HEK293 (cell line): ENCODE results near the gene STX4.

Experiments
- CTCF ChIA-PET: fragments of 350-600 bp; formaldehyde crosslinking; extraction: SDS; loops from one replicate; lab custom pipeline; 2021; ENCODE audit warnings: antibody characterized with exemption; lab: Yijun Ruan, JAX
- POLR2A ChIA-PET: fragments of 300-600 bp; formaldehyde crosslinking; extraction: SDS; loops from one replicate; lab custom pipeline; 2020; ENCODE audit warnings: antibody characterized with exemption, inconsistent platforms; lab: Yijun Ruan, JAX
- H3K27ac ChIP-seq: fragments of 200-500 bp; sonication (Bioruptor generic); 2 replicates; pipeline ENCODE4 v1.5.1; 2014; ENCODE audit warnings: low read depth, low read length, control low read depth, inconsistent platforms; ENCODE audit errors: extremely low read depth
- H3K36me3 ChIP-seq, 2 experiments: fragments of 200-500 bp in 1 of 2; sonication (Bioruptor generic) in 1 of 2; 1 replicate in 1 of 2; 2 replicates in 1 of 2; pipeline ENCODE4 v1.5.1; 2014 to 2017; ENCODE audit warnings: inconsistent platforms in 2 of 2, low read length in 2 of 2; ENCODE audit not compliant: control insufficient read depth in 2 of 2, insufficient read depth in 1 of 2
- H3K4me1 ChIP-seq: fragments of 200-500 bp; sonication (Bioruptor generic); 2 replicates; pipeline ENCODE4 v1.5.1; 2014; ENCODE audit warnings: mild to moderate bottlenecking, low read length, inconsistent platforms; ENCODE audit not compliant: control insufficient read depth, insufficient read depth
- H3K4me3 ChIP-seq: 2 replicates; pipeline ENCODE4 v1.5.1; 2011; ENCODE audit warnings: low read depth, mild to moderate bottlenecking, control low read depth, low read length, moderate library complexity
- H3K9me3 ChIP-seq: fragments of 200-500 bp; sonication (Bioruptor generic); 2 replicates; pipeline ENCODE4 v1.5.1; 2014; ENCODE audit warnings: low read depth, low read length, inconsistent platforms; ENCODE audit not compliant: control insufficient read depth, insufficient read depth
- GLIS1 ChIP-seq: fragments of 450-650 bp; formaldehyde crosslinking; IDR thresholded peaks from 2 replicates; pipeline ENCODE4 v1.5.1; 2016; ENCODE audit warnings: missing biosample characterization, missing genetic modification characterization
- KLF1 ChIP-seq: fragments of 450-650 bp; formaldehyde crosslinking; IDR thresholded peaks from 2 replicates; pipeline ENCODE4 v1.5.1; 2016; ENCODE audit warnings: missing biosample characterization, missing genetic modification characterization
- KLF10 ChIP-seq: fragments of 450-650 bp; IDR thresholded peaks from 2 replicates; pipeline ENCODE4 v1.5.1; 2018; ENCODE audit warnings: missing biosample characterization, mild to moderate bottlenecking, missing genetic modification characterization
- PBX3 ChIP-seq: sonication (generic); formaldehyde crosslinking; IDR thresholded peaks from 2 replicates; pipeline ENCODE4 v1.8.1; 2022; ENCODE audit warnings: mild to moderate bottlenecking, moderate library complexity, missing genetic modification reagents
- SP7 ChIP-seq: fragments of 450-650 bp; formaldehyde crosslinking; IDR thresholded peaks from 2 replicates; pipeline ENCODE4 v1.5.1; 2016; ENCODE audit warnings: missing biosample characterization, missing genetic modification characterization
- ZBTB48 ChIP-seq: fragments of 450-650 bp; formaldehyde crosslinking; IDR thresholded peaks from 2 replicates; pipeline ENCODE4 v1.5.1; 2016; ENCODE audit warnings: missing biosample characterization, missing genetic modification characterization
- ZIC2 ChIP-seq: fragments of 450-650 bp; formaldehyde crosslinking; IDR thresholded peaks from 2 replicates; pipeline ENCODE4 v1.5.1; 2016; ENCODE audit warnings: missing biosample characterization, missing genetic modification characterization
- ZNF114 ChIP-seq: fragments of 450-650 bp; formaldehyde crosslinking; IDR thresholded peaks from 2 replicates; pipeline ENCODE4 v1.5.0; 2017; ENCODE audit warnings: missing biosample characterization, missing genetic modification characterization
- ZNF23 ChIP-seq: fragments of 450-650 bp; formaldehyde crosslinking; IDR thresholded peaks from 2 replicates; pipeline ENCODE4 v1.5.1; 2016; ENCODE audit warnings: missing biosample characterization, missing genetic modification characterization, borderline replicate concordance
- ZNF354C ChIP-seq: fragments of 450-650 bp; formaldehyde crosslinking; IDR thresholded peaks from 2 replicates; pipeline ENCODE4 v1.5.1; 2016; ENCODE audit warnings: missing biosample characterization, missing genetic modification characterization, low read depth, borderline replicate concordance
- ZNF488 ChIP-seq: fragments of 450-650 bp; formaldehyde crosslinking; IDR thresholded peaks from 2 replicates; pipeline ENCODE4 v1.5.1; 2016; ENCODE audit warnings: missing biosample characterization, missing genetic modification characterization
- ZNF514 ChIP-seq: fragments of 450-650 bp; formaldehyde crosslinking; IDR thresholded peaks from 2 replicates; pipeline ENCODE4 v1.5.1; 2016; ENCODE audit warnings: missing biosample characterization, missing genetic modification characterization
- ZNF530 ChIP-seq: fragments of 450-650 bp; formaldehyde crosslinking; IDR thresholded peaks from 2 replicates; pipeline ENCODE4 v1.5.1; 2016; ENCODE audit warnings: low read depth, missing biosample characterization, missing genetic modification characterization
- ZNF596 ChIP-seq: fragments of 450-650 bp; IDR thresholded peaks from 2 replicates; pipeline ENCODE4 v1.5.0; 2018; ENCODE audit warnings: missing biosample characterization, mild to moderate bottlenecking, missing genetic modification characterization, moderate library complexity
- ZNF600 ChIP-seq: fragments of 450-650 bp; formaldehyde crosslinking; IDR thresholded peaks from 2 replicates; pipeline ENCODE4 v1.5.1; 2016; ENCODE audit warnings: missing biosample characterization, missing genetic modification characterization
- ZNF624 ChIP-seq: fragments of 450-650 bp; formaldehyde crosslinking; IDR thresholded peaks from 2 replicates; pipeline ENCODE4 v1.5.1; 2017; ENCODE audit warnings: missing biosample characterization, missing genetic modification characterization
- ZNF76 ChIP-seq: fragments of 450-650 bp; formaldehyde crosslinking; IDR thresholded peaks from 2 replicates; pipeline ENCODE4; 2016; ENCODE audit warnings: low read depth, missing biosample characterization, missing genetic modification characterization, borderline replicate concordance
- ZNF843 ChIP-seq: fragments of 450-650 bp; formaldehyde crosslinking; IDR thresholded peaks from 2 replicates; pipeline ENCODE4 v1.5.1; 2016; ENCODE audit warnings: missing biosample characterization, missing genetic modification characterization
- TF ChIP-seq, protein P1 (sequence below): fragments of 450-650 bp; formaldehyde crosslinking; IDR thresholded peaks from 2 replicates; pipeline ENCODE4 v1.5.1; 2016; ENCODE audit warnings: missing biosample characterization, missing genetic modification characterization
- TF ChIP-seq, protein P2 (sequence below): fragments of 450-650 bp; formaldehyde crosslinking; IDR thresholded peaks from 2 replicates; pipeline ENCODE4 v1.5.1; 2017; ENCODE audit warnings: missing biosample characterization, missing genetic modification characterization
- TF ChIP-seq, protein P3 (sequence below): fragments of 450-650 bp; formaldehyde crosslinking; IDR thresholded peaks from 2 replicates; pipeline ENCODE4 v1.5.1; 2016; ENCODE audit warnings: missing biosample characterization, missing genetic modification characterization
- TF ChIP-seq, protein P4 (sequence below): fragments of 450-650 bp; formaldehyde crosslinking; IDR thresholded peaks from 2 replicates; pipeline ENCODE4 v1.5.1; 2016; ENCODE audit warnings: missing biosample characterization, missing genetic modification characterization

Gene STX4

DNA sequence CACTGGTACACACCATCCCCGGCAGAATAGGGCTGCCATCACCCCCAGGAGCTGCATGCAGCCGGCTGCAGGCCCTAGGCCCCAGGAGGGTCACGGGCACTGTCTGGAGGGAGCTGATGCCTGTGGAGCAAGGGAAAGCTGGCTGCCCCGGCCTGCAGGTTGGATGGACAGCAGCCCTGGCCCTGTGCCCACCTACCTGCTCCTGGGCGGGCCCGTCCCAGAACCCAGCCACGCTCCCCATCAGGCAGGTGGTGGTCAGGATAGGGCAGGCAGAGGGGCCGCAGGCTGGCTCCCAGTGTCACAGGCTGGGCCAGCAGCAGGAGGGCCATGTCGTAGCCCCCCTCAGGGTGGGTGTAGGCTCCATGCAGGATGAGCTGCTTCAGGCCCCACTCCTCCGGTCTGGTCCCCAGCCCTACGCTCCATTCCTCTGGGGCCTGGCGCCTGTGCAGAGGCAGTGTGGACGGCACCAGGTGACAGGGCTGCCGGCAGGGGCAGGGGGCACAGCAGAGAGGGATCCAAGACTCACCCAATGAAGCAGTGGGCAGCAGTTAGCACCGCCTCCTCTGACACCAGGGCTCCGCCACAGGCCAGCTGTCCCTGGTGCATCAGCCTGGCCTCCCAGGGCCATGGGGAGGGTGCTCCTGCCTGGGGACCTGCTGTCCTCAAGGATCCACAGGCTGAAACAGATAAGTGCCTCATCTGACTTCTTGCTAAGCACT lies 51.4 kb downstream of the STX4 start:
- Histone ChIP-seq H3K9me3 (no peaks in the 10 kb centered on the region), H3K36me3 (peaks cover 0 to 59% of the 10 kb centered on the region in 2 experiments; a peak in 2 of 3 replicates), H3K4me1 (no peaks in the 10 kb centered on the region), H3K27ac (no peak overlapping the region), H3K4me3 (no peak overlapping the region)
- POLR2A ChIA-PET: interaction anchor here (1.3 to 2.7 kb wide), 4 partner anchors 9 to 33 kb away, joined by 3 to 12 read pairs (median 9); partner anchors contain the start of genes KAT8, ZNF646 and ZNF668
- peak; percentile 16; the same call in 1 of the 2 replicates for TF ChIP-seq GLIS1
- TF ChIP-seq ZNF23 (tag by site-specific recombination): no peak
- TF ChIP-seq, protein P1, sequence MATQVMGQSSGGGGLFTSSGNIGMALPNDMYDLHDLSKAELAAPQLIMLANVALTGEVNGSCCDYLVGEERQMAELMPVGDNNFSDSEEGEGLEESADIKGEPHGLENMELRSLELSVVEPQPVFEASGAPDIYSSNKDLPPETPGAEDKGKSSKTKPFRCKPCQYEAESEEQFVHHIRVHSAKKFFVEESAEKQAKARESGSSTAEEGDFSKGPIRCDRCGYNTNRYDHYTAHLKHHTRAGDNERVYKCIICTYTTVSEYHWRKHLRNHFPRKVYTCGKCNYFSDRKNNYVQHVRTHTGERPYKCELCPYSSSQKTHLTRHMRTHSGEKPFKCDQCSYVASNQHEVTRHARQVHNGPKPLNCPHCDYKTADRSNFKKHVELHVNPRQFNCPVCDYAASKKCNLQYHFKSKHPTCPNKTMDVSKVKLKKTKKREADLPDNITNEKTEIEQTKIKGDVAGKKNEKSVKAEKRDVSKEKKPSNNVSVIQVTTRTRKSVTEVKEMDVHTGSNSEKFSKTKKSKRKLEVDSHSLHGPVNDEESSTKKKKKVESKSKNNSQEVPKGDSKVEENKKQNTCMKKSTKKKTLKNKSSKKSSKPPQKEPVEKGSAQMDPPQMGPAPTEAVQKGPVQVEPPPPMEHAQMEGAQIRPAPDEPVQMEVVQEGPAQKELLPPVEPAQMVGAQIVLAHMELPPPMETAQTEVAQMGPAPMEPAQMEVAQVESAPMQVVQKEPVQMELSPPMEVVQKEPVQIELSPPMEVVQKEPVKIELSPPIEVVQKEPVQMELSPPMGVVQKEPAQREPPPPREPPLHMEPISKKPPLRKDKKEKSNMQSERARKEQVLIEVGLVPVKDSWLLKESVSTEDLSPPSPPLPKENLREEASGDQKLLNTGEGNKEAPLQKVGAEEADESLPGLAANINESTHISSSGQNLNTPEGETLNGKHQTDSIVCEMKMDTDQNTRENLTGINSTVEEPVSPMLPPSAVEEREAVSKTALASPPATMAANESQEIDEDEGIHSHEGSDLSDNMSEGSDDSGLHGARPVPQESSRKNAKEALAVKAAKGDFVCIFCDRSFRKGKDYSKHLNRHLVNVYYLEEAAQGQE (tag by site-specific recombination): peak; percentile 38; the same call in 1 of the 2 replicates
- no peak for TF ChIP-seq ZNF488 (tag by site-specific recombination)
- peak; percentile 56 for TF ChIP-seq ZIC2 (tag by site-specific recombination)
- TF ChIP-seq, protein P2, sequence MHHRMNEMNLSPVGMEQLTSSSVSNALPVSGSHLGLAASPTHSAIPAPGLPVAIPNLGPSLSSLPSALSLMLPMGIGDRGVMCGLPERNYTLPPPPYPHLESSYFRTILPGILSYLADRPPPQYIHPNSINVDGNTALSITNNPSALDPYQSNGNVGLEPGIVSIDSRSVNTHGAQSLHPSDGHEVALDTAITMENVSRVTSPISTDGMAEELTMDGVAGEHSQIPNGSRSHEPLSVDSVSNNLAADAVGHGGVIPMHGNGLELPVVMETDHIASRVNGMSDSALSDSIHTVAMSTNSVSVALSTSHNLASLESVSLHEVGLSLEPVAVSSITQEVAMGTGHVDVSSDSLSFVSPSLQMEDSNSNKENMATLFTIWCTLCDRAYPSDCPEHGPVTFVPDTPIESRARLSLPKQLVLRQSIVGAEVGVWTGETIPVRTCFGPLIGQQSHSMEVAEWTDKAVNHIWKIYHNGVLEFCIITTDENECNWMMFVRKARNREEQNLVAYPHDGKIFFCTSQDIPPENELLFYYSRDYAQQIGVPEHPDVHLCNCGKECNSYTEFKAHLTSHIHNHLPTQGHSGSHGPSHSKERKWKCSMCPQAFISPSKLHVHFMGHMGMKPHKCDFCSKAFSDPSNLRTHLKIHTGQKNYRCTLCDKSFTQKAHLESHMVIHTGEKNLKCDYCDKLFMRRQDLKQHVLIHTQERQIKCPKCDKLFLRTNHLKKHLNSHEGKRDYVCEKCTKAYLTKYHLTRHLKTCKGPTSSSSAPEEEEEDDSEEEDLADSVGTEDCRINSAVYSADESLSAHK (tag by site-specific recombination): no peak
- no peak for TF ChIP-seq ZBTB48 (tag by site-specific recombination)
- TF ChIP-seq, all 188 proteins: peak for 3
- CTCF ChIA-PET: interaction anchor here (0.6 kb wide), 1 partner anchor 57 kb away, joined by 3 read pairs; no protein-coding TSS in a partner anchor

DNA sequence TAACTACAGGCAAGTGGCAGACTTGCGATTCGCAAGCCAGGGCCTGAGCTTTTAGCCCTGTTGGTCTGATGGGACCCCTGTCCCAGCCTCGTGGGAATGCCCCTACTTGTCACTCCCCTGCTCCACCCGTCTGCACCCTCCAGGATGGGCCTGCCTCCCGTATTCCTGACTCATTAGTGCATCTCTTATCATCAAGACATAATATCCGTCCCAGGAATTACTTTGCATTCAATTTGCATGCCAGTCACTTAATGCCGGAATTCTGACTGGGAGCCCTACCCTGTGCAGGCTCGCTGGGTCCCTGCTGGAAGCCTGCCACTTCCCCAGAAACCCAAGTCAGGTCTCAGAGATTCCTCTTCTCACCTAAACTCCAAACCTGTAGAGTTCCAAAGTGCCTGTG lies 52.1 kb downstream of the STX4 start:
- H3K36me3 ChIP-seq: peaks cover 0 to 59% of the 10 kb centered on the region in 2 experiments; a peak in 2 of 3 replicates
- no peak overlapping the region for H3K4me3 ChIP-seq
- ChIA-PET CTCF (no interaction called here), POLR2A (interaction anchor here (0.7 to 2.7 kb wide), 4 partner anchors 8 to 89 kb away, joined by 3 to 12 read pairs (median 9); partner anchors contain the start of genes KAT8, ZNF646 and ZNF668)
- H3K9me3 ChIP-seq: no peaks in the 10 kb centered on the region
- H3K4me1 ChIP-seq: no peaks in the 10 kb centered on the region
- no peak overlapping the region for H3K27ac ChIP-seq
- TF ChIP-seq ZNF530 (no peak), ZNF624 (tag by site-specific recombination) (no peak), ZNF354C (tag by site-specific recombination) (no peak), SP7 (no peak), ZNF596 (tag by site-specific recombination) (no peak), ZNF114 (no peak), ZNF843 (tag by site-specific recombination) (no peak), KLF10 (tag by site-specific recombination) (no peak), ZNF600 (tag by site-specific recombination) (0 out of 2 replicates have a peak, but pooled peaks have one; percentile 13), PBX3 (CRISPR knock-in tag) (no peak), KLF1 (tag by site-specific recombination) (peak; percentile 79), ZNF514 (tag by site-specific recombination) (no peak), ZNF76 (tag by site-specific recombination) (no peak)
- TF ChIP-seq, protein P3, sequence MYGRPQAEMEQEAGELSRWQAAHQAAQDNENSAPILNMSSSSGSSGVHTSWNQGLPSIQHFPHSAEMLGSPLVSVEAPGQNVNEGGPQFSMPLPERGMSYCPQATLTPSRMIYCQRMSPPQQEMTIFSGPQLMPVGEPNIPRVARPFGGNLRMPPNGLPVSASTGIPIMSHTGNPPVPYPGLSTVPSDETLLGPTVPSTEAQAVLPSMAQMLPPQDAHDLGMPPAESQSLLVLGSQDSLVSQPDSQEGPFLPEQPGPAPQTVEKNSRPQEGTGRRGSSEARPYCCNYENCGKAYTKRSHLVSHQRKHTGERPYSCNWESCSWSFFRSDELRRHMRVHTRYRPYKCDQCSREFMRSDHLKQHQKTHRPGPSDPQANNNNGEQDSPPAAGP: peak; percentile 32; the same call in 1 of the 2 replicates
- TF ChIP-seq, protein P4, sequence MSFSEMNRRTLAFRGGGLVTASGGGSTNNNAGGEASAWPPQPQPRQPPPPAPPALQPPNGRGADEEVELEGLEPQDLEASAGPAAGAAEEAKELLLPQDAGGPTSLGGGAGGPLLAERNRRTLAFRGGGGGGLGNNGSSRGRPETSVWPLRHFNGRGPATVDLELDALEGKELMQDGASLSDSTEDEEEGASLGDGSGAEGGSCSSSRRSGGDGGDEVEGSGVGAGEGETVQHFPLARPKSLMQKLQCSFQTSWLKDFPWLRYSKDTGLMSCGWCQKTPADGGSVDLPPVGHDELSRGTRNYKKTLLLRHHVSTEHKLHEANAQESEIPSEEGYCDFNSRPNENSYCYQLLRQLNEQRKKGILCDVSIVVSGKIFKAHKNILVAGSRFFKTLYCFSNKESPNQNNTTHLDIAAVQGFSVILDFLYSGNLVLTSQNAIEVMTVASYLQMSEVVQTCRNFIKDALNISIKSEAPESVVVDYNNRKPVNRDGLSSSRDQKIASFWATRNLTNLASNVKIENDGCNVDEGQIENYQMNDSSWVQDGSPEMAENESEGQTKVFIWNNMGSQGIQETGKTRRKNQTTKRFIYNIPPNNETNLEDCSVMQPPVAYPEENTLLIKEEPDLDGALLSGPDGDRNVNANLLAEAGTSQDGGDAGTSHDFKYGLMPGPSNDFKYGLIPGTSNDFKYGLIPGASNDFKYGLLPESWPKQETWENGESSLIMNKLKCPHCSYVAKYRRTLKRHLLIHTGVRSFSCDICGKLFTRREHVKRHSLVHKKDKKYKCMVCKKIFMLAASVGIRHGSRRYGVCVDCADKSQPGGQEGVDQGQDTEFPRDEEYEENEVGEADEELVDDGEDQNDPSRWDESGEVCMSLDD: no peak
